Fibroblast of lung (primary cell): ENCODE measurements around the gene ERICH6. TPM values are rescaled to one million over a fixed set of nuclear protein-coding genes. Genes with fewer than 3 reads are reported as not detected.

Source experiments
- DNase-seq, 2 donors: peaks; one replicate each; pipeline versions ENCODE4 v3.0.0 to v3.0.0-alpha.2; 2010; ENCODE audit warnings: low read depth in 2 of 2
- H2AFZ ChIP-seq: 2 replicates; pipeline ENCODE4 v1.5.1; 2012; ENCODE audit warnings: low read length, control low read depth, inconsistent platforms
- H3K27ac ChIP-seq: 2 replicates; pipeline ENCODE4 v1.5.1; 2011; ENCODE audit warnings: low read length, control low read depth; ENCODE audit not compliant: insufficient read depth
- H3K27me3 ChIP-seq: 2 replicates; pipeline ENCODE4 v1.5.1; 2011; ENCODE audit warnings: mild to moderate bottlenecking, low read length; ENCODE audit not compliant: control insufficient read depth, insufficient read depth
- H3K36me3 ChIP-seq: 2 replicates; pipeline ENCODE4 v1.5.1; 2011; ENCODE audit warnings: low read length; ENCODE audit not compliant: control insufficient read depth, insufficient read depth
- H3K4me1 ChIP-seq: 2 replicates; pipeline ENCODE4 v1.5.1; 2011; ENCODE audit warnings: low read length; ENCODE audit not compliant: control insufficient read depth, insufficient read depth; ENCODE audit errors: extremely low read depth
- H3K4me2 ChIP-seq: 2 replicates; pipeline ENCODE4 v1.5.1; 2011; ENCODE audit warnings: low read length, control low read depth; ENCODE audit not compliant: insufficient read depth; ENCODE audit errors: extremely low read depth
- H3K4me3 ChIP-seq, 4 experiments: fragments of 200-600 bp in 1 of 4; sonication (generic) in 1 of 4; replicated peaks in 1 of 4; 2 replicates each; pipeline ENCODE4 v1.5.1; 2011 to 2016; ENCODE audit warnings: low read length in 4 of 4, low read depth in 3 of 4, mild to moderate bottlenecking in 3 of 4, control low read depth in 2 of 4, inconsistent platforms in 1 of 4, mixed read lengths in 1 of 4; ENCODE audit not compliant: insufficient read depth in 1 of 4; ENCODE audit errors: control extremely low read depth in 1 of 4
- H3K79me2 ChIP-seq: 2 replicates; pipeline ENCODE4 v1.5.1; 2012; ENCODE audit warnings: mild to moderate bottlenecking, low read length, inconsistent platforms; ENCODE audit not compliant: control insufficient read depth, insufficient read depth
- H3K9ac ChIP-seq: 2 replicates; pipeline ENCODE4 v1.5.1; 2011; ENCODE audit warnings: mild to moderate bottlenecking, low read length, control low read depth; ENCODE audit not compliant: insufficient read depth
- H3K9me3 ChIP-seq: 2 replicates; pipeline ENCODE4 v1.5.1; 2012; ENCODE audit warnings: low read depth, low read length; ENCODE audit not compliant: control insufficient read depth, insufficient read depth
- H4K20me1 ChIP-seq: 2 replicates; pipeline ENCODE4 v1.5.1; 2011; ENCODE audit warnings: low read length; ENCODE audit not compliant: control insufficient read depth, insufficient read depth; ENCODE audit errors: extremely low read depth
- EZH2 ChIP-seq: IDR thresholded peaks from 2 replicates; pipeline ENCODE4 v1.5.1; 2012; ENCODE audit warnings: low read length, control low read depth, mild to moderate bottlenecking; ENCODE audit errors: missing control alignments
- polyA plus RNA-seq, 2 donors: library from polyadenylated mRNA; depleted of rRNA in 1 of 2; stranded (reverse) in 1 of 2; unstranded in 1 of 2; fragments of >200 nt; gene quantifications; 2 replicates each; pipeline ENCODE4 v1.2.1, GENCODE V29; 2011 to 2012; ENCODE audit warnings: missing spikeins in 1 of 2
- total RNA-seq: library from RNA; depleted of rRNA; stranded (reverse); fragments of >200 nt; gene quantifications from 2 replicates; pipeline ENCODE4 v1.2.1, GENCODE V29; 2014
- TF ChIP-seq, protein P1 (sequence below), 2 donors: IDR thresholded peaks in 1 of 2; conservative IDR thresholded peaks in 1 of 2; 1 replicate in 1 of 2; 2 replicates in 1 of 2; pipeline ENCODE4 v1.5.1; 2011 to 2012; ENCODE audit warnings: low read length in 2 of 2, control low read depth in 1 of 2, inconsistent platforms in 1 of 2, low read depth in 1 of 2, mild to moderate bottlenecking in 1 of 2

The ERICH6 gene
- total and polyA plus RNA-seq, 2 donors (not counting 1 experiment from before 2014, with no cell fraction given): under 0.01 TPM; not detected in 1

GRCh38 chr3:150609988-150610387, 93.7 kb downstream of the ERICH6 start:
- TF ChIP-seq, protein P1, sequence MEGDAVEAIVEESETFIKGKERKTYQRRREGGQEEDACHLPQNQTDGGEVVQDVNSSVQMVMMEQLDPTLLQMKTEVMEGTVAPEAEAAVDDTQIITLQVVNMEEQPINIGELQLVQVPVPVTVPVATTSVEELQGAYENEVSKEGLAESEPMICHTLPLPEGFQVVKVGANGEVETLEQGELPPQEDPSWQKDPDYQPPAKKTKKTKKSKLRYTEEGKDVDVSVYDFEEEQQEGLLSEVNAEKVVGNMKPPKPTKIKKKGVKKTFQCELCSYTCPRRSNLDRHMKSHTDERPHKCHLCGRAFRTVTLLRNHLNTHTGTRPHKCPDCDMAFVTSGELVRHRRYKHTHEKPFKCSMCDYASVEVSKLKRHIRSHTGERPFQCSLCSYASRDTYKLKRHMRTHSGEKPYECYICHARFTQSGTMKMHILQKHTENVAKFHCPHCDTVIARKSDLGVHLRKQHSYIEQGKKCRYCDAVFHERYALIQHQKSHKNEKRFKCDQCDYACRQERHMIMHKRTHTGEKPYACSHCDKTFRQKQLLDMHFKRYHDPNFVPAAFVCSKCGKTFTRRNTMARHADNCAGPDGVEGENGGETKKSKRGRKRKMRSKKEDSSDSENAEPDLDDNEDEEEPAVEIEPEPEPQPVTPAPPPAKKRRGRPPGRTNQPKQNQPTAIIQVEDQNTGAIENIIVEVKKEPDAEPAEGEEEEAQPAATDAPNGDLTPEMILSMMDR (conservative IDR thresholded peaks at IDR 0.05 in 1 of 2, IDR thresholded peaks at IDR 0.05 in 1 of 2; ENCODE audit: low read depth in 1 of 2, low read length in 2 of 2): no peak
- TF ChIP-seq EZH2: no peak
- Histone ChIP-seq H3K9me3 (no peaks in the 10 kb centered on the region), H3K4me3 (no peak overlapping the region), H3K27ac (no peak overlapping the region), H4K20me1 (peaks cover 4% of the 10 kb centered on the region), H3K36me3 (peaks cover 3% of the 10 kb centered on the region), H2AFZ (no peak overlapping the region), H3K27me3 (no peaks in the 10 kb centered on the region), H3K4me1 (peaks cover 3% of the 10 kb centered on the region), H3K9ac (no peak overlapping the region), H3K79me2 (peaks cover 87% of the 10 kb centered on the region), H3K4me2 (no peak overlapping the region)
- DNase-seq: no peak

Other genes starting within 250 kb of the ERICH6 start
- gene SERP1, start 157.4 kb downstream of the ERICH6 start, total RNA-seq: 116 and 135 TPM in 2 replicates
- 82.9 and 105 TPM in 2 replicates for gene SERP1, start 157.4 kb downstream of the ERICH6 start, polyA plus RNA-seq
- 128 and 248 TPM in 2 replicates for gene EIF2A, start 157.1 kb downstream of the ERICH6 start, total RNA-seq
- gene EIF2A, start 157.1 kb downstream of the ERICH6 start, polyA plus RNA-seq: 167 and 208 TPM in 2 replicates
- gene SELENOT, start 100.6 kb downstream of the ERICH6 start, total RNA-seq: 52.1 and 130 TPM in 2 replicates
- 347 and 365 TPM in 2 replicates for gene SELENOT, start 100.6 kb downstream of the ERICH6 start, polyA plus RNA-seq
- 28.9 and 31.1 TPM in 2 replicates for gene SIAH2, start 59.2 kb upstream of the ERICH6 start, total RNA-seq
- gene SIAH2, start 59.2 kb upstream of the ERICH6 start, polyA plus RNA-seq: 17.5 and 29.7 TPM in 2 replicates
- not detected in 2 replicates for gene MINDY4B, start 201.5 kb upstream of the ERICH6 start, total RNA-seq
- gene MINDY4B, start 201.5 kb upstream of the ERICH6 start, polyA plus RNA-seq: not detected in 2 replicates